Right renal pelvis (tissue), 4 donors: ENCODE data around the gene NFIX. TPM values are rescaled to one million over a fixed set of nuclear protein-coding genes. Genes with fewer than 3 reads are reported as not detected.

Experiments
- DNase-seq, 4 donors: peaks; one replicate each; pipeline ENCODE4 v3.0.0-alpha.2; 2013; ENCODE audit warnings: low read depth in 4 of 4, low spot score in 3 of 4, missing footprints in 1 of 4
- polyA plus RNA-seq, 4 donors: library from polyadenylated mRNA; unstranded; fragments of 120-200 nt; gene quantifications; one replicate each; pipeline ENCODE4 v1.2.1, GENCODE V29; 2013; ENCODE audit not compliant: insufficient read length in 4 of 4

The NFIX gene
- polyA plus RNA-seq, 4 donors = 18.4 to 24.8 (median 19.4) TPM

GRCh38 chr19:12986726-12987125 is 8.5 kb upstream of the NFIX start:
- no peak for DNase-seq

- no peak for DNase-seq
Measured at GRCh38 chr19:12987190-12987589, 8.1 kb upstream of the NFIX start.

GRCh38 chr19:12987781-12988180 is 7.5 kb upstream of the NFIX start:
- DNase-seq = no peak

- DNase-seq = no peak
Measured at GRCh38 chr19:12990431-12990830, 4.8 kb upstream of the NFIX start.

GRCh38 chr19:12990853-12991252 is 4.4 kb upstream of the NFIX start:
- no peak for DNase-seq

DNA sequence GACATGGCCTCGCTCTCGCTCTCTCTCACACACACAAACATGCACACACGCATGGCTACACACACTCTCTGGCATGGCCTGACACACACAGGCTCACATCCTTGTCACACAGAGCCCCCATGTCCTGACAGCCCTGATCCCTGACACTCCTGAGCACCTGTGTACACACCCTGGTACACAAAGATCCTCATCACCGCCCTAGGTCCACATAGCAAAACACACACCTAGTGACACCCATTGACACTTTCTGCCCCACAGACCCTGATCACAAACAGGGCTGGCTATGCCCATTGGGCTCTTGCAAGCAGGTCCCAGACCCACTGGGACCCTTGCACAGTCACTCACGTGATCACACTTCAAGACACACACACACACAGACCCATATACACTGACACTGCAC is 4.0 kb upstream of the NFIX start:
- no peak for DNase-seq

GRCh38 chr19:12992729-12993128 is 2.5 kb upstream of the NFIX start:
- DNase-seq = no peak

- DNase-seq = no peak
Measured at GRCh38 chr19:12993562-12993961, 1.7 kb upstream of the NFIX start.

- no peak for DNase-seq
Measured at GRCh38 chr19:12995596-12996405, 526 bp downstream of the NFIX start.

GRCh38 chr19:12996406-12997094 is 1.3 kb downstream of the NFIX start:
- no peak for DNase-seq

- no peak for DNase-seq
Measured at GRCh38 chr19:12997179-12997966, 2.1 kb downstream of the NFIX start.

DNA sequence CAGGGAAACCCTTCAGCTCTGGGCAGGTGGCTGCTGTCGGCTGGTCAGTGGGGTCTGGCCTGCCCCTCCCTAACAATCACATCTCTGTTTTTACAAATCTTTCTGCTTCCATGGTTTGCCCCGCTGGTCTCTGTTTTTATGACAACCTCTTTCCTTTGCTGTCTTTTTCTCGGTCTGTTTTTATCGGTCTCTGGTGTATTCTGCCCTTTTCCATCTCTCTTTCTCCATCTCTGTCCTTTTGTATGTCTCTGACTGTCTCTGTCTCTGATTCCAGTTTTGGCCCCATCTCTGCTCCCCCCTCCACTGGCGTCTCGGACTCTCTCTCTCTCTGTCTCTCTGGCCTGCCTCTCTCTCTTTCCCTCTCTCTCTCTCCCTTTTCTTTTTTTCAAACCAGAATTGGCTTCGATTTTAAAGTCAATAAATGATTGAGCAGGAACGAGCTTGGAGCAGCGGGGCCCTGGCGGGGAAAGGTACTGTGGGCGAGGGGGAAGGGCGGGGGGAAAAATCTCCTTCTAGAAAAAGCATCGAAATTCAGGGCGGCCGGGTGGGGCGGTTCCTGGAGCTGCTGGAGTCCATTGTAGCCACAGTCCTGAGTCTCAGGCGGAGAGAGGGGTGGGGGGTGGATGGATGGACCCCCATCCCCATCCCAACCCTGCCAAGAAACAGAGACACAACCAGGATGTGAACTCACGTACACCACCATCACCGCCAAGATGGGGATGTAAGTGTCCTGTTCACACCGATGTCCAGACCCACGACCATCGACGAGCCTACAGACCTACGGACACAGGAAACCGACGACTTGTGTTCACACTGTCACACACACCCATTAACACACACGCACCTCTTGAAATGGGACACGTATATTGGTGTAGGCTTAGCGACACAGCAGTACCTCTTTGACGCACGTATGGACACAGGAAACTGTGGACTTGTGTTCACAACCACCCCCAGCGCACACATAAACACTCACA is 3.0 kb downstream of the NFIX start:
- no peak for DNase-seq

- DNase-seq = no peak
Measured at GRCh38 chr19:13001166-13001501, 5.9 kb downstream of the NFIX start.

DNA sequence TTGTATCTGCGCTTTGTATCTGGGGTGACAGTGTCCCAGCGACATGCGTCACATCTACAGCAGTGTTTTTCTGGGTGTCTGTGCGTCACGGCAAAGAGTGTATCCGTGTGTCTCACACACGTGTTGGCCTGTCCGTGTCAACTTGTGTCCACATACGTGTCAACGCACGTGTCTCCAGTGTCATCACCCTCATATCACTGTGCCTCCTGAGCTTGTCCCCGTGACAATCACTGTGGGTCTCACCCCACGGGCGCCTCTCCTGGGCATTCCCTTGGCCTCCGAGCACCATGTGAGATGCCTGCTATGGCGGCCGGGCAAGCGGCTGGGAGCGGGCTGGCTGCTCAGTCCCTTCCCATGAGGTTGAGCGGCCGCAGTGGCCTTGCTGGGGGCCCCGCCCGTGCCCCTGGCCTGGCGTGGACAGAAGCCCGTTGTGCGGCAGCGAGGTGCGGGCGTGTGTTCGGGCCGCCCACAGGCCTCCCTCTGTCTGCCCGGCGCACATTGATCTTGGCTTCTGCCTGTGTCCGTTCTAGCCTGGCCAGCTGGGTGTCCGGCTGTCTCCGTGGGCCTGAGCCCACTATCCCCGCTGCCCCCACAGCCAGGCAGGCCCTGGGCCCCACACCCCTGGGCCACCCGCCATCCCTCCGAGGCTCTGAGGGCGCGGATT is 6.4 kb downstream of the NFIX start:
- no peak for DNase-seq

- DNase-seq = no peak
Measured at GRCh38 chr19:13002166-13002898, 7.1 kb downstream of the NFIX start.

DNA sequence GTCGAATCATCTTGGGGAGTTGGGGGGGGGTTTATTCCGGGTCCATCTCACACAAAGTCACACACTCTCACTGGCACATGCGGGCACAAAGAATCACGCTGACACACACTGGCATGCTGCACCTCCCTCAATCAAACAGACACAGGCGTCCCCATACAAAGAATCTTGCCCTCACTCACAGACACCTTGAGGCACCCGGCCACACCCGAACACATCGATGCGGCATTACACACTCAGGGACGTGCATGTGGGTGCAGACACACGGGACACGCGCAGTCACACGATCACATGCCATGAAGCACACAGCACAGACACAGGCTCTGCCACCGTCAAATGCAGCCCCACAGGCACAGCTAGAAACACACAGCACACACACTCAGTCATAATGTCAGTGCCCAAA is 7.8 kb downstream of the NFIX start:
- no peak for DNase-seq

GRCh38 chr19:13004273-13004672 is 9.0 kb downstream of the NFIX start:
- no peak for DNase-seq

- no peak for DNase-seq
Measured at GRCh38 chr19:13005253-13005652, 10.0 kb downstream of the NFIX start.

DNA sequence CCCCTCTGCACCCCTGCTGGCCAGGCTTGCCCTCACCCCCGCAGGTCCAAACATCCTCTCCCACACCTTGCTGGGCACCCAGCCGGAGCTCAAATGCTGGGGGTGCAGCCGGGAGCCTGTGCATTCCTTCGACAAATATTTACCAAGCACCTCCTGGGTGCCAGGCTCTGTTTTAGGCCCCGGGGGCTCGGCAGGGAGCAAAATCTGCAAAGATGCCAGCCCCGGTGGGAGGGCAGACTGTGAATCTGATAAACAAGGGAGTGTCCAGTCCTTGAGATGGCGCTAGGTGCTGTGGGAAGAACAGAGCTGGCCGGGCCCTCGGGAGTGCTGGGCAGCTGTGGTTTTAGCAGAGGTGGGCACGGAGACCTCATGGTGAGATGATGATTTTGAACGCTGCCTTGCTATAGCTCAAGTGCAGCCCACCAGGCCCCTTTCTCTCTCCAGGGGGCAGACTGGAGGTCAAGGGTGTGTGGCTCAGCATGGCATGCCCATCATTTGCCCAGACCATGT is 10.6 kb downstream of the NFIX start:
- DNase-seq = no peak
